Activated naive CD8-positive, alpha-beta T cell treated with anti-CD3 and anti-CD28 coated beads, Interleukin-2, amount 50 U/mL, for 16 hours (primary cell): ENCODE results near the gene PCCA.
"Not testable (repeated sequence)": the region's sequence is repeated elsewhere in the genome, so short reads cannot be mapped to it uniquely, and the experiment has no call there.

Experiments used
- DNase-seq: peaks from one replicate; pipeline ENCODE4 v3.0.0-alpha.2; 2020; ENCODE audit warnings: low read depth, low spot score

The PCCA gene

GRCh38 chr13:100088644-100089464, at the start of gene PCCA:
Gene PCCA (plus strand): TSS chr13:100089093. CDS start chr13:100089121, 28 bp downstream.
- DNase-seq = peak; percentile 54

DNA sequence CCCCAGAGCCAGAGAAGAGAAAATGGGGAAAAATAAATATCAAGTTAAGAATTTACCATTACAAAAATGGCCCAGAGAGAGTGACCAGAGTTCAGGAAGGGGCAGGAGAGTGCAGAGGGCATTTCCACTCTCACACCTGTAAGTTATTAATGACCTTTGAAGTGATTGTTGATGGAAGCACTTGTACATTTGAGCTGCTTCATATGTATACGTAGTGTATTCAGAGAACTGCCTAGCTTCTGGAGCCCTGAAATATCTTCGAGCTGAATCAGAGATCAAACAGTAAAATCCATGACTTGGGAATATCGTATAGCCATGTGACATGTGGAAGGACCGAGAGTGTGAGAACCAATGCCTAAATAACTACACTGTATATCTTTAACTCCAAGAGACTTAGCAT, 49.2 kb upstream of the PCCA start:
- DNase-seq = no peak

- DNase-seq = no peak
Measured at GRCh38 chr13:100040196-100040595, 48.7 kb upstream of the PCCA start.

DNA sequence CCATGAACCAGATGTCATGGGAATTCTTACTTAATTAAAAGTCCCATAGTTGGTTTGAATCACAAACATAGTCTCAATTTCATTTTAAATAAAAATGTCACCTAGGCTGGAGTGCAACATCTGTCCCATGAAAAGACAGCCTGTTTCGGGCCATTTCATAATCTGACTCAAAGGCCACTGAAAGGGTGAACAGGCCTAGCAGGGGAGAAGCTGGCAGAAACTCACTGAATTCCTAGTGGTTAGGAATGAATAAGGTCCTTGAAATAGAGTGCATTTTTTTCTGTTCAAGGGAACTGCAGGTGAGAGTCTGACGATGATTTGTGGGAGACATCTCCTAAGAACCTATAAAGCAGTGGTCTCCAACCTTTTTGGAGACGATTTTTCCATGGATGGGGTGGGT, 44.0 kb upstream of the PCCA start:
- no peak for DNase-seq

GRCh38 chr13:100045355-100045754, 43.5 kb upstream of the PCCA start:
- DNase-seq = no peak

- no peak for DNase-seq
Measured at GRCh38 chr13:100051070-100051469, 37.8 kb upstream of the PCCA start.

GRCh38 chr13:100059827-100060226, 29.1 kb upstream of the PCCA start:
- DNase-seq = no peak

DNA sequence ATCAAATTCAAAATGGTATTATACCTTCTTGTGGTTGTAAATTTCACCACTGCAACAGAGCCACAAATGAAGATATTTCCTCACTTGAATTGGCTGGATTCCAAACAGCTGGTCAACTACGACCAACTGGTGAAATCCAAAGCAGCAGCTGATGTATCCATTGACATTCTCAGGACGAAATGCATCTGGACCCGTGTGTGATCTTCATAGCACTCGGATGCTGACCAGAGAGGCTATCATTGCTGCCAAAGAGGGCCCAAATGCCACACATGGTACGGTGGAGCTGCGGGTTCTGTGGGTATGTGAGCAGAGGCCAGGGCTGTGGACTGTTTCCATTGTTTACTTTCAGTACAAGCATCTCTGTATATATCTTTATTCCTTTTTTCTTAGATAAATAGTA, 25.6 kb upstream of the PCCA start:
- DNase-seq = no peak

GRCh38 chr13:100063906-100064305, 25.0 kb upstream of the PCCA start:
- no peak for DNase-seq

DNA sequence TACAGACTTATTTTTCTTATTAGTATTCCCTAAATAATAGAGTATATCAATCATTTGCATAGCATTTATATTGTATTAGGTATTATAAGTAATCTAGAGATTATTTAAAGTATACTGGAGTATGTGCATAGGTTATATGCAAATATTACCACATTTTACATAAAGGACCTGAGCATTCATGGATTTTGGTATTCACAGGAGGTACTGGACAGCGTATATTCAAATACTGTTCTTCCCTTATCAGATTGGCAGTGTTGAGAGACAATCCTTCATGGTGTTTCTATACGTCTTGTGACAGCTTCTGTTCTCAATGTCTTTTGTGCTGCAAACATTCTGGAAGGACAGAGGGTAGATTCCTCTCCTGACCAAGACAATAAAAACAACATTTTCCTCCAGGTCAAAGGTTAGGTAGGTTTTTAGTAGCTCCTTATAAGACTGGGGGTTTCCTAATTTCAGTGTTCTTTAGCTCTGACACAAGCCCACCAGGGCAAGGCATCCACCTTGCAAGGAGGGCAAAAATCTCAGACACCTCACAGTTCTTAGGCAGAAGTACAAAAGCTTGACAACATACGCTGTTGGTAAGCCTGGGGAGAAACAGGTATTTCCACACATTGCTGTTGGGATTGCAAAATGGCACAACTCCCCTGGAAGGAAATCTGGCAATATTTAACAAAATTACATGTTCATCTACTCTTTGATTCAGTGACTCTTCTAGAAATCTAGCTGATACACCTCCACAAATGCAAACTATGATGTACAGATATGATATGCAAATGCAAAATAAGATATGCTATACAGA, 20.6 kb upstream of the PCCA start:
- no peak for DNase-seq

DNA sequence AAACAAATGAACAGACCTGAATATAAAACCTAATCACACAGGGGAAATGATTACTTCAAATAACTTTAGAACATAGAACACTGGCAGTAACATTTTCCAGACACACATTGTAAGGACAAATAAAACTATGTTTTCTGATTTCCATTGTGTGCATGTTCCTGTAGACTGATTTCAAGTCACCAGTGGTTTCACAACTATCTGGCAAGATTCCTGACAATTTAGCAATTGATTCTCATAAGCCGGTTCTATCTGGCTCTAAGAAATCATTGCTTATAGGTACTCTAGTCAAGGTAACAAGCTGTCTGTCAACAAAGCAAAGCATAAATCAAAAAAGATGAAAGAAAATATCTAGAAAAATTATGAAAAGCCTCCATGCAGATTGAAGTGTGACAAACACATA, 19.6 kb upstream of the PCCA start:
- no peak for DNase-seq

DNA sequence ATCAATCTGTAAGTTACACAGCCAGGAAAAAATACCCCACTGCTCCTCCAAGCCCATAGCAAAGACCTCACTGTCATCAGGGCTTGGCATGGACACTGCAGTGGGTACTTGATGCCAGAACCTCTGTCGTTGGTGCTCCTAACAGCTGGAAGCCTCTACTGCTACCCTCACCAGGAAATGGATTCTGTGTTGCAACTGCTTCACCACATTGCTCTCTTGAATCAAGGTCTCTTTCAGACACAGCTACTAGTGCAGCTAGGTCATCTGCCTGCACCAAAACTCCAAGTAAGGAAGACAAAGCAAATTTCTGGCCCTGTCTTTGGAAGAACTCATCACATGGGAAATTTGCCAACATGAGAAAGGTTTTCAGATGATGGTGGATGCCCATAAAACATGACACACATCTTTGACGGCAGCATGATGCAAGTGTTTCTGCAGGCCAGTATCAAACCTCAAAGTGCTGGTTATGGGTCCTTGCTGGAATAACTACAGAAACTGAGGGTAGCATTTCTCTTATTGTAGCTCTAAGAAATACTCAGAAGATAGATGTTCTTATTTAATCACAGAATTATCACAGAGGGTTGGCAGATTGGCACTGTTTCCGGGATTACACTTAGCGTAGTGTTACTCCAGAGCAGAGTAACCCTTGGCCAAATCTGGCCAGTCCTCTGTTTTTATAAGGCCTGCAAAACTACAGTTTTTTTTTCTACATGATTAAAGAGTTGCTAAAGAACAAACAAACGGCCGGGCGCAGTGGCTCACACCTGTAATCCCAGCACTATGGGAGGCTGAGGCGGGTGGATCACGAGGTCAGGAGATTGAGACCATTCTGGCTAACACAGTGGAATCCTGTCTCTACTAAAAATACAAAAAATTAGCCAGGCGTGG, 12.9 kb upstream of the PCCA start:
- DNase-seq = no peak

- not testable (repeated sequence) for DNase-seq
Measured at GRCh38 chr13:100079003-100079402, 9.9 kb upstream of the PCCA start.

DNA sequence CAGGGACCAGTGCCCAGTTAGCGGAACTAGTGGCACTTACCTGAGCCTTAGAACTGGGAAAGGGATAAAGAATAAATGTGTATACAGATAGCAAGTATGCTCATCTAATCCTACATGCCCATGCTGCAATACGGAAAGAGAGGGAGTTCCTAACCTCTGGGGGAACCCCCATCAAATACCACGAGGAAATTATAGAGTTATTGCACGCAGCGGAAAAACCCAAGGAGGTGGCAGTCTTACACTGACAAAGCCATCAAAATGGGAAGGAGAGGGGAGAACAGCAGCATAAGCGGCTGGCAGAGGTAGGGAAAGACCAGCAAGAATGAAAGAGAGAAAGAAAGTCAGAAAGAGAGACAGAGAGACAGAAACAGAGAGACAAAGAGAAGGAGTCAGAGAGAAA, 5.5 kb upstream of the PCCA start:
- not testable (repeated sequence) for DNase-seq

DNA sequence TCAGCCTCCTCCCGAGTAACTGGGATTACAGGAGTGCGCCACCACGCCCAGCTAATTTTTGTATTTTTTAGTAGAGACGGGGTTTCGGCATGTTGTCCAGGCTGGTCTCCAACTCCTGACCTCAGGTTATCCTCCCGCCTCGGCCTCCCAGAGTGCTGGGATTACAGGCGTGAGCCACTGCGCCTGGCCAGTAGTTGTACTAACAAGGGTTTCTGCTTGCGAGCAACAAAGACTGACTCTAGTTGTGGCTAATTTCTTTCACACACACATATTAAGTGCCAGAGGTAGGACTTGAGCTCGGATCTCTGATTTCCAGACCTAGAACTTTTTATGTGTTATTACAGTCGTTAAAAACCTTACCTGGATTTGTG, 635 bp upstream of the PCCA start:
- no peak for DNase-seq

DNA sequence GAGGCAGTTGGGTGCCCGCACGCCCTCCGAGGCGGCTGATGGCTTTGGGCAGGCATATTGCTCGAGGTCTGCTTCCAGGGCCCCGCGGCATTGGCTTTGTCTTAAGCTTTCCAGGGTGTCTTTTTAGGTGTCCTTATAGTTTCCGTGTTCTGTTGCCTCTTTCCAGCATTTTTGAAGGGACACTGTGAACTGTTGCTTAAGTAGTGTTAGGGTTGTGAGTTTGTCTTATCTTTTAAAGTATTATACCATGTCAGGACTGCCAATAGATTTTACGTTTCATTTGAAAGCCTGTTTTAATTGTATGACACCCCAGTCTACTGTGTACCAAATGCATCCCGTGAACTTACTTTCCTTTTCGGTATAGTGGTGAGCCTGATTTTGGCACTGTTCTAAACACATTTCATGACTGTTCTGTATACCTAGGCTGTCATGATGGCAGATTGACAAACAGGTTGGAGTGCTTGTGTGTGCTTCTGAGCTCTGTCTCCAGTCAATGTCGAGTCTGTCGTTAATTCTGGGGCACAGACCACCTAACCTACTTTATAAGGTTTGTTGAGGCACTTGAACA, 656 bp downstream of the PCCA start:
- DNase-seq = no peak

DNA sequence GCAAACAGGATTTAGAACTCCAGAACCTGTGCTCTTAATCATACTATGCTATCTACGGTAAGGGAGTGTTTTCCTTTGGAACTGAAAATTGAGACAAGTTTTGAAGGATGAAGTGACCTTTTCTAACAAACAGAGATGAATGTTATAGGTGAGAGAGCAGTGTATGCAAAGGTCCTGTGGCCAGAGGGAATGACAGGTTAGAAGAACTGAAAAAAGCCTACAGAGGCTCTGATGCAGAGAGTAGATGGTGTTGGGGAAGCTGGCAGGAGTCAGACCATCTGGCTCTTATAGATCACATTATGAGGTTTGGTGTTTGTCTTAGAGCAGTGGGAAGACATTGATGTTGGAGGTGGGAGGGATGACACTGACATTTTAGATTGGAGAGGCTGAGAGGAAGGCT, 2.0 kb downstream of the PCCA start:
- no peak for DNase-seq

- DNase-seq = no peak
Measured at GRCh38 chr13:100091391-100091790, 2.5 kb downstream of the PCCA start.

DNA sequence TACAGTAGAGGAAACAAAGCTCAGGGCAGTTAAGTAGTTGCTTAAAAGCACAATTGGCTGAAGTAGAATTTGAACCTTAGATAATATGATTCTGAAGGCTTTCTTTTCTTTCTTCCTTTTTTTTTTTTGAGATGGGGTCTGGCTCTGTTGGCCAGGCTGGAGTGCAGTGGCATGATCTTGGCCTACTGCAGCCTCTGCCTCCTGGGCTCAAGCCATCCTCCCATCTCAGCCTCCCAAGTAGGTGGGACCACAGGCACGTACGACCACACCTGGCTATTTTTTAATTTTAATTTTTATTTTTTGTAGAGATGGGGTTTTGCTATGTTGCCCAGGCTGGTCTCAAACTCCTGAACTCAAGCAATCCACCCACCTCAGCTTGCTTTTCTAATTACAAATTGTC, 3.4 kb downstream of the PCCA start:
- DNase-seq = not testable (repeated sequence)

- DNase-seq = no peak
Measured at GRCh38 chr13:100095498-100095897, 6.6 kb downstream of the PCCA start.

GRCh38 chr13:100096526-100096925, 7.6 kb downstream of the PCCA start:
- DNase-seq = no peak

DNA sequence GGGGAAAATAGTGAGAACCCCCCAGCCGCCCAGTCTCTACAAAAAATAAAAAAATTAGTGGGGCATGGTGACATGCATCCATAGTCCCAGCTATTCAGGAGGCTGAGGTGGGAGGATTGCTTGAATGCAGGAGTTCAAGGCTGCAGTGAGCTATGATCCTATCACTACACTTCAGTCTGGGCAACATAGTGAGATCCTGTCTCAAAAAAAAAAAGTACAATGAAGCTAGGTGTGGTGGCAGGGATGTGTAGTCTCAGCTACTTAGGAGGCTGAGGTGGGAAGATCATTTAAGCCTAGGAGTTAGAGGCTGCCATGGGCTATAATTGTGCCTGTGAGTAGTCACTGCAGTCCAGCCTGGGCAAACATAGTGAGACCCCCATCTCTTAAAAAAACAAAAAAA, 8.9 kb downstream of the PCCA start:
- DNase-seq = no peak
